HL-60 (cell line): Measurements from ENCODE around the gene RASA1.

Experiments
- DNase-seq, 2 experiments: peaks; one replicate each; pipeline ENCODE4 v3.0.0-alpha.2; 2010 to 2020; ENCODE audit warnings: low read depth in 1 of 2, low spot score in 1 of 2
- H3K27ac ChIP-seq: fragments of 250-450 bp; sonication (Bioruptor Pico); replicated peaks from 2 replicates; pipeline ENCODE4 v1.5.1; 2020; ENCODE audit warnings: mild to moderate bottlenecking, moderate library complexity
- H3K27me3 ChIP-seq: fragments of 250-450 bp; sonication (Bioruptor Pico); 2 replicates; pipeline ENCODE4 v1.5.1; 2021; ENCODE audit warnings: mild to moderate bottlenecking, moderate library complexity; ENCODE audit not compliant: insufficient read depth, poor library complexity, severe bottlenecking
- H3K4me3 ChIP-seq: replicated peaks from 2 replicates; pipeline ENCODE4 v1.5.1; 2011; ENCODE audit warnings: mild to moderate bottlenecking, control low read depth, low read length; ENCODE audit not compliant: insufficient read depth
- GABPA ChIP-seq: IDR thresholded peaks from 2 replicates; pipeline ENCODE4 v1.6.1; 2012; ENCODE audit warnings: low read depth
- POLR2AphosphoS5 ChIP-seq: IDR thresholded peaks from 2 replicates; pipeline ENCODE4 v1.6.1; 2012; ENCODE audit warnings: low read depth
- SPI1 ChIP-seq: IDR thresholded peaks from 2 replicates; pipeline ENCODE4 v1.6.1; 2012; ENCODE audit warnings: low read depth, mild to moderate bottlenecking, borderline replicate concordance
- TF ChIP-seq, protein P1 (sequence below): IDR thresholded peaks from 2 replicates; pipeline ENCODE4 v1.6.1; 2012; ENCODE audit warnings: low read depth; ENCODE audit not compliant: insufficient replicate concordance
- TF ChIP-seq, protein P2 (sequence below): IDR thresholded peaks from one replicate; pipeline ENCODE4 v1.5.1; 2011; ENCODE audit warnings: low read length, control low read depth, inconsistent platforms; ENCODE audit not compliant: insufficient read depth

RASA1 gene

DNA sequence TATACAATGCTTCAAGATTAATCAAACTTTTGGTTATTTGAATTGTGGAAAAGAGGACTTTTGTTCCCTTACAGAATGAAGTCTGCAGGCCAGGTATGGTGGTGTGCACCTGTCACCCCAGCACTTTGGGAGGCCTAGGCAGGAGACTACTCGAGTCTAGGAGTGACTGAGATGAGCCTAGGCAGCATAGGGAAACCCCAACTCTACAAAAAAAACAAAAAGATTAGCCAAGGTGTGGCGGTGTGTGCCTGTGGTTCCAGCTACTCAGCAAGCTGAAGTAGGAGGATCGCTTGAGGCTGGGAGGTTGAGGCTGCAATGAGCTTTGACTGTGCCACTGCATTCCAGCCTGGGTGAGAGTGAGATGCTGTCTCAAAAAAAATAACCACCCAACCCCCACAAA, 135.7 kb downstream of the RASA1 start:
- Histone ChIP-seq H3K27me3 (no peaks in the 10 kb centered on the region), H3K27ac (no peak overlapping the region), H3K4me3 (no peak overlapping the region)
- no peak for DNase-seq
- TF ChIP-seq, protein P1, sequence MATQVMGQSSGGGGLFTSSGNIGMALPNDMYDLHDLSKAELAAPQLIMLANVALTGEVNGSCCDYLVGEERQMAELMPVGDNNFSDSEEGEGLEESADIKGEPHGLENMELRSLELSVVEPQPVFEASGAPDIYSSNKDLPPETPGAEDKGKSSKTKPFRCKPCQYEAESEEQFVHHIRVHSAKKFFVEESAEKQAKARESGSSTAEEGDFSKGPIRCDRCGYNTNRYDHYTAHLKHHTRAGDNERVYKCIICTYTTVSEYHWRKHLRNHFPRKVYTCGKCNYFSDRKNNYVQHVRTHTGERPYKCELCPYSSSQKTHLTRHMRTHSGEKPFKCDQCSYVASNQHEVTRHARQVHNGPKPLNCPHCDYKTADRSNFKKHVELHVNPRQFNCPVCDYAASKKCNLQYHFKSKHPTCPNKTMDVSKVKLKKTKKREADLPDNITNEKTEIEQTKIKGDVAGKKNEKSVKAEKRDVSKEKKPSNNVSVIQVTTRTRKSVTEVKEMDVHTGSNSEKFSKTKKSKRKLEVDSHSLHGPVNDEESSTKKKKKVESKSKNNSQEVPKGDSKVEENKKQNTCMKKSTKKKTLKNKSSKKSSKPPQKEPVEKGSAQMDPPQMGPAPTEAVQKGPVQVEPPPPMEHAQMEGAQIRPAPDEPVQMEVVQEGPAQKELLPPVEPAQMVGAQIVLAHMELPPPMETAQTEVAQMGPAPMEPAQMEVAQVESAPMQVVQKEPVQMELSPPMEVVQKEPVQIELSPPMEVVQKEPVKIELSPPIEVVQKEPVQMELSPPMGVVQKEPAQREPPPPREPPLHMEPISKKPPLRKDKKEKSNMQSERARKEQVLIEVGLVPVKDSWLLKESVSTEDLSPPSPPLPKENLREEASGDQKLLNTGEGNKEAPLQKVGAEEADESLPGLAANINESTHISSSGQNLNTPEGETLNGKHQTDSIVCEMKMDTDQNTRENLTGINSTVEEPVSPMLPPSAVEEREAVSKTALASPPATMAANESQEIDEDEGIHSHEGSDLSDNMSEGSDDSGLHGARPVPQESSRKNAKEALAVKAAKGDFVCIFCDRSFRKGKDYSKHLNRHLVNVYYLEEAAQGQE, result no peak
- TF ChIP-seq GABPA (no peak), SPI1 (no peak), POLR2AphosphoS5 (no peak)
- TF ChIP-seq, protein P2, sequence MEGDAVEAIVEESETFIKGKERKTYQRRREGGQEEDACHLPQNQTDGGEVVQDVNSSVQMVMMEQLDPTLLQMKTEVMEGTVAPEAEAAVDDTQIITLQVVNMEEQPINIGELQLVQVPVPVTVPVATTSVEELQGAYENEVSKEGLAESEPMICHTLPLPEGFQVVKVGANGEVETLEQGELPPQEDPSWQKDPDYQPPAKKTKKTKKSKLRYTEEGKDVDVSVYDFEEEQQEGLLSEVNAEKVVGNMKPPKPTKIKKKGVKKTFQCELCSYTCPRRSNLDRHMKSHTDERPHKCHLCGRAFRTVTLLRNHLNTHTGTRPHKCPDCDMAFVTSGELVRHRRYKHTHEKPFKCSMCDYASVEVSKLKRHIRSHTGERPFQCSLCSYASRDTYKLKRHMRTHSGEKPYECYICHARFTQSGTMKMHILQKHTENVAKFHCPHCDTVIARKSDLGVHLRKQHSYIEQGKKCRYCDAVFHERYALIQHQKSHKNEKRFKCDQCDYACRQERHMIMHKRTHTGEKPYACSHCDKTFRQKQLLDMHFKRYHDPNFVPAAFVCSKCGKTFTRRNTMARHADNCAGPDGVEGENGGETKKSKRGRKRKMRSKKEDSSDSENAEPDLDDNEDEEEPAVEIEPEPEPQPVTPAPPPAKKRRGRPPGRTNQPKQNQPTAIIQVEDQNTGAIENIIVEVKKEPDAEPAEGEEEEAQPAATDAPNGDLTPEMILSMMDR, result no peak

DNA sequence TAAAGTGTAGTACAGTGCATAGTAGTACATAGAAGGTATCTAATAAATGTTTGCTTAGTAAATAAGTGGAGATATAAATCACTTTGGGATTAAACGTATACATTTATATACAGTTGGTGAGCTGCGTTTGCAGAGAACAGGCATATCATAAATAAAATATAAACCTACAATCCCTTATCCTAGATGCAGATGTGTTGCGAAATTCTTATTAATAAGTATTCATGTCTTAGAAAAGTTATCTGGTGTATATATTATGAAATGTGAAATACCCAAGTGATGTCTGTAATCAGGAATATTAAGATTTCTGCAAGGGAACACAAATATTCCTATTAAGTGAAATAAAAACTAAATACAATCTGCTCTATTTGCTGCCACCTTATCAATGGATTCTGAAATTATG, 136.2 kb downstream of the RASA1 start:
- TF ChIP-seq, protein P2, result no peak
- TF ChIP-seq SPI1, result no peak
- no peak for TF ChIP-seq GABPA
- TF ChIP-seq POLR2AphosphoS5, result no peak
- TF ChIP-seq, protein P1, result no peak
- DNase-seq, result no peak
- Histone ChIP-seq H3K4me3 (no peak overlapping the region), H3K27ac (no peak overlapping the region), H3K27me3 (no peaks in the 10 kb centered on the region)

DNA sequence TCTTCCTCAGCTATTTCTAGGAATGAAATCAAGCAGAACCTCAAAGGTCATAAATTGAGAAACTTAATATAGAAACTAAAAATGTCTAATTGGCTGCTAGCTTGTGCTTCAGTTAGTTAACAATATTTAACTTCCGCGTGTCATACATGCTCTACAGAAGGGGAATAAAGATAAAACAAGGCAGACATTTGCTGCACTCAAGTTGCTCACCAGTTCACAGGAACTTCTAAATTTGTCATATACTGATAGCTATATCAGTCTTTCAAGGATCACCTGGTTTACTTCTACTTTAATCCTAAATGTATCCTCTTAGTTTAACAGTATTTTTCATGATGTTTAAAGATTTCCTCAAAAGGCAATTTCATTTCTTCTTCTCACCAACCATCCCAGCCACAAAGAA, 136.7 kb downstream of the RASA1 start:
- H3K27ac ChIP-seq, result no peak overlapping the region
- no peak for DNase-seq
- no peaks in the 10 kb centered on the region for H3K27me3 ChIP-seq
- TF ChIP-seq, protein P1, result no peak
- TF ChIP-seq POLR2AphosphoS5 (no peak), SPI1 (no peak), GABPA (no peak)
- TF ChIP-seq, protein P2, result no peak
- no peak overlapping the region for H3K4me3 ChIP-seq
